A549 (cell line): ENCODE measurements around the gene MT1A.

Source experiments
- EP300 ChIP-seq, 2 experiments: fragments of >200 bp; sonication (Bioruptor Twin); formaldehyde crosslinking; IDR thresholded peaks; 2 replicates in 1 of 2; 3 replicates in 1 of 2; pipeline ENCODE4 v1.6.1; 2016 to 2017
- NFE2L2 ChIP-seq: fragments of 150-350 bp; conservative IDR thresholded peaks from 2 replicates; pipeline ENCODE4 v1.6.1; 2014; ENCODE audit warnings: low read length
- POLR2A ChIP-seq: IDR thresholded peaks from 2 replicates; pipeline ENCODE4 v1.6.1; 2012; ENCODE audit warnings: mild to moderate bottlenecking, low read length
- TF ChIP-seq, protein P1 (sequence below): fragments of >200 bp; sonication (Bioruptor Twin); formaldehyde crosslinking; IDR thresholded peaks from 3 replicates; pipeline ENCODE4 v1.5.1; 2016

GRCh38 chr16:56651586-56651985 lies 13.1 kb downstream of the MT1A start, which contains the start of gene MT1B:
- TF ChIP-seq NFE2L2 (no peak), EP300 (IDR thresholded peaks at IDR 0.05) (no peak), POLR2A (no peak)
- TF ChIP-seq, protein P1, sequence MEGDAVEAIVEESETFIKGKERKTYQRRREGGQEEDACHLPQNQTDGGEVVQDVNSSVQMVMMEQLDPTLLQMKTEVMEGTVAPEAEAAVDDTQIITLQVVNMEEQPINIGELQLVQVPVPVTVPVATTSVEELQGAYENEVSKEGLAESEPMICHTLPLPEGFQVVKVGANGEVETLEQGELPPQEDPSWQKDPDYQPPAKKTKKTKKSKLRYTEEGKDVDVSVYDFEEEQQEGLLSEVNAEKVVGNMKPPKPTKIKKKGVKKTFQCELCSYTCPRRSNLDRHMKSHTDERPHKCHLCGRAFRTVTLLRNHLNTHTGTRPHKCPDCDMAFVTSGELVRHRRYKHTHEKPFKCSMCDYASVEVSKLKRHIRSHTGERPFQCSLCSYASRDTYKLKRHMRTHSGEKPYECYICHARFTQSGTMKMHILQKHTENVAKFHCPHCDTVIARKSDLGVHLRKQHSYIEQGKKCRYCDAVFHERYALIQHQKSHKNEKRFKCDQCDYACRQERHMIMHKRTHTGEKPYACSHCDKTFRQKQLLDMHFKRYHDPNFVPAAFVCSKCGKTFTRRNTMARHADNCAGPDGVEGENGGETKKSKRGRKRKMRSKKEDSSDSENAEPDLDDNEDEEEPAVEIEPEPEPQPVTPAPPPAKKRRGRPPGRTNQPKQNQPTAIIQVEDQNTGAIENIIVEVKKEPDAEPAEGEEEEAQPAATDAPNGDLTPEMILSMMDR = no peak
